HG03571 (cell line): ENCODE measurements around the gene TRIO.
"Not testable (repeated sequence)": the region's sequence is repeated elsewhere in the genome, so short reads cannot be mapped to it uniquely, and the experiment has no call there.

Source experiments
- ATAC-seq: cut with Tn5 transposase; IDR thresholded peaks from one replicate; pipeline ENCODE4 v1.9.1; 2021; ENCODE audit not compliant: unreplicated experiment

Gene TRIO

DNA sequence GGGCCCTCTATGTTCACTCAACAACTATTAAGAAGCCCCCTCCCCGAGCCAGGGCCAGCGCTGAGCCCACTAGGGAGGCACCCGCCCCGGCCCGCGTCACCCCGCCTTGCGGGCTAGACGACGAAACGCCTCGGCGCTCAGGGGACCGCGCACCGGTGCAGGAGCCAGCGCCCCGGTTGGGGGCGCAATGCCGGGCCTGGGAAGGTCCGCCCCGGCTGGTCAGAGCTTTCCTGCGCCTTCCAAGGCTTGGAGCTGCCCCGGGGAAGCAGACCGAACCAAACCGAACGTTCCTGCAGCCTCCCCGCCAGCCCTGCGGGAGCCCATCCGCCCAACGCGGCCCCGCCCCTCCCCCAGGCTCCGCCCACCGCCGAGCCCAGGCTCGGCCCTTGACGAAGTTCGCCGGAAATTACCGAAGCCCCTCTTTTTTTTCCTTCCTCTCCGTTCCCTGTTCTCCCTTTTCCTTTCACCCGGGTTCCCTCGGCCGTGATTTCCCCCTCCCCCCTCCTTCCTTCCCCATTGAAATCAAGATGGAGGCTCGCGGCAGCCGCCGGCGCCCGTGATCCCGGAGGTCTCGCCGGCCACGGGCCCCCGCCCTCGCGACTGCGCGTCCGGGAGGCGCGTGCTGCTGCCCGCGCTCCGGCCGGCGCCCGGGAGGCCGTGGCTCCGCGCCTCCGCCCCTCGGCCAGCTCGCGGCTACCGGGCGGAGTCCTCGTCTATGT, at the start of gene TRIO:
TSS of gene TRIO (plus strand) at position 516 of the 719 bp plus-strand sequence. CDS start 384 bp downstream, outside the sequence.
- ATAC-seq, result peak; percentile 48

GRCh38 chr5:14097380-14097779, 45.8 kb upstream of the TRIO start:
- not testable (repeated sequence) for ATAC-seq

- ATAC-seq, result no peak
Measured at GRCh38 chr5:14097998-14098471, 45.1 kb upstream of the TRIO start.

GRCh38 chr5:14100281-14100680, 42.9 kb upstream of the TRIO start:
- no peak for ATAC-seq

GRCh38 chr5:14101922-14102321, 41.2 kb upstream of the TRIO start:
- ATAC-seq, result no peak

GRCh38 chr5:14102666-14103065, 40.5 kb upstream of the TRIO start:
- ATAC-seq, result no peak

DNA sequence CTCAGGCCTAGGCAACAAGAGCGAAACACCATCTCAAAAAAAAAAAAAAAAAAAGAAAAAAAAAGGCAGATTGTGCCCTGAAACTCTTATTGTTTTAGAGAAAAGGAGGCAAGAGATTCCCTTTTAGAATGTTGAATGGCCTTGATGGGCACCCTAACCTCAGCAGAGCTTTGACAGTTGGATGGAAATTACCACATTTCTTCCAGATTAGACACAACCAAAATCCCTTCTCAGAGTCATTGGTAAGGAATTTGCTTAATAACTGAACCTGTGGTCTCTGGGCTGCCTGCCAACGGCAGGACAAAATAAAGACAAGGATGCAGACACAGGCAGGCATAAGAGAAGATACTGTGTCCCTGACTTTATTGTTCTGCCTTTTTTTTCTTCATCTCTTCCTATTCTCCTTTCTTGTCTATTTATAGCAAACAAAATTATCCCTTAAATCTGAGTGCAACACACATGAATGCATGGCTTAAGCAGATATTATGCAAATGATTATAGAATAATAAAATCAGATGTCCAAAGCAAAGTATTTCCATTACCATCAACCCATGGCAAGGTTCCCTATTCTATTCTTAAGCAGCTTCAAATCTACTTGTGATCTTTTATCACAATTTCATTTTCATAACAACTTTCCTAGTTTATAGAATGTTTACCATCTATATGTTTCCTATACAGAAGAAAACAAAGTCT, 37.3 kb upstream of the TRIO start:
- no peak for ATAC-seq

DNA sequence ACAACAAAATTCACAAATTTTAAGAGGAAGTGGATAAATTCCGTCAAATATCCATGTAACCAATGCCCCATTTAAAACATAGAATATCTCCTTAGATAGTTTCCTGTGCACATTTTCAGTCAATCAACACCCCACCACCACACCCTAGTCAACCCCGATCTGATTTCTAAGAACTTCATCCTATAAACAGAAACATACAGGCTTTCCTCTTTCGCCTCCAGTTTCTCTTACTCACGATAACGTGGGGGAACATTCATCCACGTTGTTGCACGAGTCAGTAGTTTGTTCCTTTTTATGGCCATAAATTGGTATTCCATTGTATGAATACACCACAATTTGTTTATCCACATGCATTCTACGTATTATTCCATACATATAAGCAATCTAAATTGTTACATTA, 35.6 kb upstream of the TRIO start:
- no peak for ATAC-seq

GRCh38 chr5:14108170-14108996, 34.8 kb upstream of the TRIO start:
- peak; percentile 70 for ATAC-seq

DNA sequence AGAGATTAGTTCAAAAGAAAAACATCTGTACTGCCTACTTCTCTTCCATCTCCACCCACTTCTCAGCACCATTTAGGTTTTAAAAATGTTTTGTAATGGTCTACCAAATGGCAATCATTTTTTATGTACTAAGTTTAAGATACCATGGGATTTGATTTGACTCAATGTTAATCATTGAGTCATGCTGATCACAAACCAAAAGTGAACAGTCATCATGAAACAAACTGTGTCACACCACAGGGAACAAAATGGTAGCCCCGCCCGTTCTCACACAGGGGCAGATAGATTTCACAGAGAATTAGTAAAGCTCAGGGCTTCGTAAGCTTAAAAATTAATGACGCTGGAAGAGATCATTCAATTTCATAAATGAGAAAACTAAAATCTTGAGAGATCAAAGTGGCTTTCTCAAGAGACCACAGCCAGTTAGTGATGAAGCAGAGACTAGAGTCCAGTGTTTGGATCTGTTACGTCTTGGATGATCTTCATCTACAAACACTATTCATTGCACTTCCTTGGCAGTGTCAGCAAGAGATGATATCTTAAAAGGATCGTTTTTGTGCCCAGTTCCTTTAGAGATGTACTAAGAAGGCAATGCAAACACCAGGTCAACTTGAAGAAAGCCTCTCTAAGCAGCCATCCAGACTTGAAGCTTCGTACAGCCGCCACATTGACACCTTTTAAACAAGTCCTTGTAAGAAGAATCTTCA, 33.9 kb upstream of the TRIO start:
- peak; percentile 84 for ATAC-seq

DNA sequence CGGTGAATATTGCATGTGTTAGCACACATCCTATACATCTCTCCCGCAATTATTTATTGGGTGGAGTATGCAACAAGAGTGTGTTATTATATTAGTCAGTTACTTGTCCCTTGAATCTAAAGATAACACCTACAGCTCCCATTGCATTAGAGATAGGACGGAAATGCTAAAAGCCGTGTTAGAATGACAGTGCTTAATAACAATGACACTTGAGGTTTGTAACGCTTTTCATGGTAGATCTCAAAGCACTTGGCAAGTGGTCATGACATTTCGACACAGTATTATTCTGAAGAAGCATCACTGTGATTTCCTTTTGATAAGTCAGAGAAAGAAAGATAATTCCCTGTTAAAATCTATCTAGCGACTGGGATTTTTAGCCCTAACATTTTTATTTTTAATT, 33.4 kb upstream of the TRIO start:
- ATAC-seq, result no peak

- ATAC-seq, result no peak
Measured at GRCh38 chr5:14110196-14110595, 32.9 kb upstream of the TRIO start.

DNA sequence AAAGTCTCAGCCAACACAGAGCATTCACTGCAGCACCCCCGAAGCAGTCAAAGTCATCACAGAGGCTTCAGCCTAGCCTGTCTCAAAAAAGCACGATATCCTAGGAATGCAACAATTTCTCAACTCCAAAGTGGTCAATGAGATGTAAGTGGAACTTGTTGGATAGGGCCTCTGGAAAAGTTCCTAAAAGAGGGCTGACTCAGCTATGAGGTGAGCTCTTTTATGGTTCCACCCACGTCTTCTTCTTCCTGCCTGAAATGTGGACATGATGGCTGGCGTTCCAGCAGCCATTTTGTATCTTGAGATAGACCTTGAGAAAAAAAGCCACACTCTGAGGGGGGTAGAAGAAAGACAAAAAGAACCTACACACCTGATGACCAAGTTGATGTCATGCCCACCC, 32.5 kb upstream of the TRIO start:
- no peak for ATAC-seq

- ATAC-seq, result no peak
Measured at GRCh38 chr5:14112998-14113652, 30.0 kb upstream of the TRIO start.

GRCh38 chr5:14114615-14115251, 28.4 kb upstream of the TRIO start:
- ATAC-seq, result no peak

DNA sequence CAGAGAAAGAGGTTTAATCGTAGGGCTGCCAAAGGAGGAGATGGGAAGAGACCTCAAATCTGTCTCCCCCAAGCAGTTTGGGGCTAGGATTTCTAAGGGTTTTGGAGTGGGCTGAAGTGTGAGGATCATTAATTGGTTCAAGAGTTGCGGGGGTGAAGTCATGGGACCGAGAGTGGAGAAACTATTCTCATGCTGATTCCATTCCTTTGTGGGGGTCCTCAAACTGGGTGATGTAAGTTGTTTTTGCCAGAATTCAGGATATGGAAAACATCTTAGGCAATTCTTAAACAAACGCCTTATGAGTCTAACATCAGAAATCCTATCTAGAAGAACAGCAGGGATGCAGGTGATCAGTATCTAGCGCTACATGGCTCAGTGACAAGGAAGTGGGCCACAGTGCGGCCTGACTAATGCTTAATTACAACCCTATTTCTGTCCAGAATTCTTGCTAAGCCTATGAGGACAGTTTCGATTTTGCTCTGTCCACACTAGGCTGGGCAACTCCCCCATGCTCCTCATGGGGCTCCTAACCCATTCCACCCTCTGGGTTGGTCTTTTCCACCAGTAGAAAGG, 27.7 kb upstream of the TRIO start:
- ATAC-seq, result no peak

DNA sequence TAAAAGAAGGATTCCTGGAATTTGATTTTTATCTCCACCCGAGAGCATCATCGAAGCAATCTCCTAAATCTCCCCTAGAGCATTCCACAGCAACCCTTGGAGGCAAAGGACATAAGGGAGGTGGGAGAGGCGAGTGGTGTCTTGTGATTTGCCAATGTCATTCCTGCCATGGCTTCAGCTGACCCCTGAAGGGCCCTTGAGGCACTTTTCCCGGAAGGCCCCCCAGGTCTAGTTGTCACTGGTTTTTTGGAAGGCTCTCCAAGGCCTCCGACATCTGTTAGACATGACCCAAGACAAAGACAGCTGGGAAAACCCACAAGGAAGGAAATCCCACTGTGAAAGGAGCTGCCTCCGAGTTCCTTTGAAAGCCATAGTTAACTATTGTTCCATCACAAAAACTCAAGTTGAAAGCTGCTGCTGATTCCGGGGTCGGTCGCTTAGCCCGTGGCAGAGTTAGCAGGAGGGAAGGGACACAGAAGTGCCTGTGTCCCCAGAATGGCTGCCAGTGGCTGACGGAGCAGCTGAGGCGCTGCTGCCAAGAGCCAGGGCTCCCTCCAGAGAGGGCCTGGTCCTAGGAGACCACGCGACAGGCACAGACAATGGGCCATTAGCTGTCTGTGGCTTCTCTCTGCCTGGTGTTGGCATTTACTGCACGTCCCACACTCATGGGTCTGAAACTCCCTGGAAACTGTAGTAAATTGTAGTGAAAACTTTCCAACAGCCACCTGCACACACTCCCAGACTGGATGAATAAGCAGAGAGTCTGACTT, 24.4 kb upstream of the TRIO start:
- ATAC-seq, result no peak

DNA sequence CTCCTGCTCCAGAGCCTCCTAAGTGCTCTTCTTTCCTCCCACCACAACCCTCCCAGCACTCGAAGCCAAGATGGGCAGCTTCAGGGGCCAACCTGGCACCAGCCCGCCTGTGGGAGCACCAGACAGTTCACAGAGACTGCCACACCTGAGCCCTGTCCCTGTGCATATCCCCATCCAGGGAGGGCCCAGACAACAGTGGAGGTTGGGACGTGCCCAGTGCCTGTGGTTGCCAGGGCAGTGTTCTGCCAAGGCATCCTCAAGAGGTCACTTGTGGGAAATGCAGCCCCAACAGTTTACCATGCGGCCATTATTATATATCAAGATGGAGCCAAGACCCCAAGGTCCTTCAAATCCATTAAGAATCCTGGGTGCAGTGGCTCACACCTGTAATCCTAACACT, 23.0 kb upstream of the TRIO start:
- no peak for ATAC-seq

GRCh38 chr5:14121552-14121951, 21.6 kb upstream of the TRIO start:
- ATAC-seq, result no peak
